B cell (primary cell): ENCODE data around the gene SUCLG2. TPM values are rescaled to one million over a fixed set of nuclear protein-coding genes. Genes with fewer than 3 reads are reported as not detected.

Experiments used
- ATAC-seq: fragments of 200-7000 bp; cut with Tn5 transposase; one replicate; pipeline ENCODE4 v1.10.0; 2021; ENCODE audit warnings: low read depth, mild to moderate bottlenecking, moderate number of reproducible peaks, moderate library complexity
- CTCF ChIA-PET: fragments of 350-600 bp; sonication (Branson Sonifier 250); formaldehyde crosslinking; loops from one replicate; lab custom pipeline; 2021; ENCODE audit warnings: antibody characterized with exemption, inconsistent platforms; lab: Charles Lee
- POLR2A ChIA-PET: fragments of 350-600 bp; sonication (Branson Sonifier 250); formaldehyde crosslinking; loops from one replicate; lab custom pipeline; 2021; ENCODE audit warnings: antibody characterized with exemption; lab: Charles Lee
- DNase-seq: peaks from one replicate; pipeline ENCODE4 v3.0.0; 2013
- H2AFZ ChIP-seq: 2 replicates; pipeline ENCODE4 v1.6.1; 2012; ENCODE audit warnings: mild to moderate bottlenecking, low read depth, low read length; ENCODE audit not compliant: insufficient read depth, poor library complexity, severe bottlenecking
- H3K27ac ChIP-seq, 2 donors: 1 replicate in 1 of 2; 2 replicates in 1 of 2; pipeline ENCODE4 v1.5.1; 2012 to 2013; ENCODE audit warnings: low read length in 2 of 2, mild to moderate bottlenecking in 2 of 2, moderate library complexity in 1 of 2
- H3K27me3 ChIP-seq, 4 experiments: fragments of 200-600 bp in 1 of 4; sonication (generic) in 1 of 4; replicated peaks in 1 of 4; 1 replicate in 2 of 4; 2 replicates in 2 of 4; pipeline versions ENCODE4 v1.6.1 to v1.7.0; 2013 to 2016; ENCODE audit warnings: low read length in 3 of 4, mild to moderate bottlenecking in 2 of 4, mixed read lengths in 1 of 4, moderate library complexity in 1 of 4; ENCODE audit not compliant: insufficient read depth in 4 of 4, control insufficient read depth in 3 of 4; ENCODE audit errors: control extremely low read depth in 1 of 4
- H3K36me3 ChIP-seq, 2 experiments: replicated peaks in 1 of 2; 1 replicate in 1 of 2; 2 replicates in 1 of 2; pipeline versions ENCODE4 v1.6.1 to v1.7.1; 2013; ENCODE audit warnings: low read length in 1 of 2; ENCODE audit not compliant: insufficient read depth in 2 of 2, control insufficient read depth in 1 of 2; ENCODE audit errors: control extremely low read depth in 1 of 2, extremely low read depth in 1 of 2
- H3K4me1 ChIP-seq, 2 donors: fragments of 200-600 bp in 1 of 2; sonication (generic) in 1 of 2; 1 replicate in 1 of 2; 2 replicates in 1 of 2; pipeline versions ENCODE4 v1.5.1 to v1.6.1; 2013 to 2017; ENCODE audit warnings: low read length in 2 of 2; ENCODE audit not compliant: control insufficient read depth in 2 of 2, insufficient read depth in 2 of 2
- H3K4me2 ChIP-seq: replicated peaks from 2 replicates; pipeline ENCODE3; 2012; ENCODE audit warnings: mild to moderate bottlenecking, low read depth, low read length; ENCODE audit not compliant: poor library complexity, severe bottlenecking
- H3K4me3 ChIP-seq, 5 experiments: fragments of 200-600 bp in 1 of 5; sonication (generic) in 1 of 5; 1 replicate in 3 of 5; 2 replicates in 2 of 5; pipeline versions ENCODE4 v1.5.1 to v1.7.0; 2011 to 2016; ENCODE audit warnings: low read length in 4 of 5, mild to moderate bottlenecking in 4 of 5, low read depth in 2 of 5, control low read depth in 1 of 5, moderate library complexity in 1 of 5; ENCODE audit not compliant: insufficient read depth in 1 of 5; ENCODE audit errors: control extremely low read depth in 1 of 5, extremely low read depth in 1 of 5
- H3K79me2 ChIP-seq: fragments of 200-600 bp; sonication (generic); one replicate; pipeline ENCODE4 v1.6.0; 2016; ENCODE audit warnings: low read length; ENCODE audit not compliant: control insufficient read depth, insufficient read depth
- H3K9ac ChIP-seq: fragments of 200-600 bp; sonication (generic); 2 replicates; pipeline ENCODE4 v1.6.1; 2017; ENCODE audit warnings: mild to moderate bottlenecking, low read length, moderate library complexity
- H3K9me3 ChIP-seq, 3 donors: one replicate each; pipeline versions ENCODE4 v1.6.1 to v1.7.1; 2013; ENCODE audit warnings: low read length in 2 of 3; ENCODE audit not compliant: control insufficient read depth in 2 of 3, insufficient read depth in 1 of 3; ENCODE audit errors: control extremely low read depth in 1 of 3
- H4K20me1 ChIP-seq: 2 replicates; pipeline ENCODE4 v1.6.0; 2012; ENCODE audit warnings: mild to moderate bottlenecking, low read length; ENCODE audit not compliant: insufficient read depth, control insufficient read depth, poor library complexity, severe bottlenecking
- H3K27ac Mint-ChIP-seq: one replicate; pipeline ENCODE4 v1.8.0; 2021; ENCODE audit warnings: mixed read lengths
- H3K27me3 Mint-ChIP-seq: one replicate; pipeline ENCODE4 v1.8.0; 2021; ENCODE audit warnings: mixed read lengths
- H3K4me1 Mint-ChIP-seq: one replicate; pipeline ENCODE4 v1.8.0; 2021; ENCODE audit warnings: mixed read lengths
- H3K4me3 Mint-ChIP-seq: one replicate; pipeline ENCODE4 v1.8.0; 2021; ENCODE audit warnings: mixed read lengths
- H3K9me3 Mint-ChIP-seq: one replicate; pipeline ENCODE4 v1.8.0; 2022; ENCODE audit warnings: mixed read lengths; ENCODE audit not compliant: insufficient read depth
- EZH2 ChIP-seq: IDR thresholded peaks from 2 replicates; pipeline ENCODE4 v1.6.1; 2012; ENCODE audit warnings: borderline replicate concordance, low read depth, mild to moderate bottlenecking, moderate library complexity, low read length; ENCODE audit not compliant: insufficient read depth, poor library complexity, severe bottlenecking
- WGBS: methylation state at CpG from one replicate; pipeline ENCODE4 v1.1.5; 2013; ENCODE audit warnings: missing lambda C conversion rate; ENCODE audit not compliant: insufficient coverage; 5-methylcytosine and 5-hydroxymethylcytosine counted together
- intact Hi-C: fragments of 100-400 bp; cut with micrococcal nuclease; formaldehyde crosslinking; loops from one replicate; pipeline ENCODE4 v1.10.0; 2022
- polyA plus RNA-seq: library from polyadenylated mRNA; depleted of rRNA; stranded (reverse); fragments of >200 nt; gene quantifications from 2 replicates; pipeline ENCODE4 v1.2.3, GENCODE V29; 2012
- total RNA-seq, 2 donors: library from RNA; stranded (reverse); fragments of 120-200 nt in 1 of 2; gene quantifications; 1 replicate in 1 of 2; 2 replicates in 1 of 2; pipeline versions ENCODE4 v1.2.3 to v1.2.4, GENCODE V29; 2013 to 2022
- TF ChIP-seq, protein P1 (sequence below): fragments of 200-600 bp; IDR thresholded peaks from one replicate; pipeline ENCODE4 v1.8.0; 2022; ENCODE audit warnings: antibody characterized with exemption, mild to moderate bottlenecking

The SUCLG2 gene
- total and polyA plus RNA-seq, 2 donors (not counting 1 experiment from before 2014, with no cell fraction given) = 9.1 to 35.8 TPM

DNA sequence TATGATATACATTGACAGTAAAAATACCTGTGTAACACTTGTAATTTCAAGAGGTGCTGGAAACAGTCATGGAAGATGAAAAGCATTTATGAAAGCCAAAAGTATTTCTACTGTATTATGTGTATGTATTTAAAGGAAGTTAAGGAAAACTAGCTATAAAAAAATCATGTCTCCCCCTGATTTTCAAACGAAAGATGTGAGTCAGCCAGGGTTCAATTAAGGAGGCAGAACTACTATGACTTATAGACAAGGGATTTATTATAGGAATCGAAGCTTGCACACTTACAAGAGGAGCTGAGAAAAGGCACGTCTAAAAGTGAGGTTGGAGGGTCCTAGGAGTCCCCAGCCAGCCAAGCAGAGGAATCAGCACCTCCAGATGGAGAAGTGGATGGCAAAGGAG lies 119.4 kb downstream of the SUCLG2 start:
- Histone ChIP-seq H3K27me3 (no peaks in the 10 kb centered on the region), H4K20me1 (no peaks in the 10 kb centered on the region), H3K27ac (no peak overlapping the region), H2AFZ (no peak overlapping the region), H3K36me3 (no peaks in the 10 kb centered on the region), H3K4me3 (no peak overlapping the region), H3K9me3 (no peaks in the 10 kb centered on the region), H3K4me2 (no peak overlapping the region), H3K79me2 (no peaks in the 10 kb centered on the region), H3K9ac (no peak overlapping the region), H3K4me1 (no peaks in the 10 kb centered on the region)
- Mint-ChIP-seq H3K27ac (no peak overlapping the region), H3K4me1 (peaks cover 20% of the 10 kb centered on the region), H3K9me3 (no peaks in the 10 kb centered on the region), H3K4me3 (no peak overlapping the region), H3K27me3 (no peaks in the 10 kb centered on the region)
- ATAC-seq = no peak
- WGBS = 100% methylated on average over 1 of the region's 3 CpGs
- DNase-seq = no peak
- intact Hi-C loops = no loop called here
- TF ChIP-seq EZH2 = no peak
- TF ChIP-seq, protein P1, sequence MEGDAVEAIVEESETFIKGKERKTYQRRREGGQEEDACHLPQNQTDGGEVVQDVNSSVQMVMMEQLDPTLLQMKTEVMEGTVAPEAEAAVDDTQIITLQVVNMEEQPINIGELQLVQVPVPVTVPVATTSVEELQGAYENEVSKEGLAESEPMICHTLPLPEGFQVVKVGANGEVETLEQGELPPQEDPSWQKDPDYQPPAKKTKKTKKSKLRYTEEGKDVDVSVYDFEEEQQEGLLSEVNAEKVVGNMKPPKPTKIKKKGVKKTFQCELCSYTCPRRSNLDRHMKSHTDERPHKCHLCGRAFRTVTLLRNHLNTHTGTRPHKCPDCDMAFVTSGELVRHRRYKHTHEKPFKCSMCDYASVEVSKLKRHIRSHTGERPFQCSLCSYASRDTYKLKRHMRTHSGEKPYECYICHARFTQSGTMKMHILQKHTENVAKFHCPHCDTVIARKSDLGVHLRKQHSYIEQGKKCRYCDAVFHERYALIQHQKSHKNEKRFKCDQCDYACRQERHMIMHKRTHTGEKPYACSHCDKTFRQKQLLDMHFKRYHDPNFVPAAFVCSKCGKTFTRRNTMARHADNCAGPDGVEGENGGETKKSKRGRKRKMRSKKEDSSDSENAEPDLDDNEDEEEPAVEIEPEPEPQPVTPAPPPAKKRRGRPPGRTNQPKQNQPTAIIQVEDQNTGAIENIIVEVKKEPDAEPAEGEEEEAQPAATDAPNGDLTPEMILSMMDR = no peak
- POLR2A ChIA-PET = no interaction called here
- CTCF ChIA-PET = interaction anchor here (1.2 kb wide), 1 partner anchor 255 kb away, joined by 4 read pairs; no protein-coding TSS in a partner anchor

DNA sequence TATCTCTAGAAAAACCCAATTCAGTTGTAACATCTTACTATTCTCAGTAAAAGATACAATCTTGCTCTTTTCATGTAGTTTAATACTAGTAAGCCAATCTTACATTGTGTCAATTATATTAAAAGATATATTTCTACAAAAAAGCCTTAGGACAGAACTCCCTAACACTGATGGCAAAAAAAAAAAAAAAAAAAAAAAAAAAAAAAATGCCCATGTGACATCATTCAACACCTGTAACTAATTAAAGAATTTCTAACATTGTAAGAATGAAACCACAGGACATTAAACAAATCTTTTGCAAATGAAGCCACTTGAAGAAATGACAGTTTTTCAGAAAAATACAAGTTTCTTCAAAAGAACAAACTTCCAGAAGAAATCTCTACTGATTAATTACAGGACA lies 119.8 kb downstream of the SUCLG2 start:
- no peaks in the 10 kb centered on the region for H3K9me3 ChIP-seq
- no peaks in the 10 kb centered on the region for H3K27me3 ChIP-seq
- no peak overlapping the region for H3K27ac ChIP-seq
- H3K4me3 ChIP-seq = no peak overlapping the region
- ChIA-PET POLR2A (no interaction called here), CTCF (interaction anchor here (1.2 kb wide), 1 partner anchor 255 kb away, joined by 4 read pairs; no protein-coding TSS in a partner anchor)
- TF ChIP-seq, protein P1 = no peak
- TF ChIP-seq EZH2 = no peak
- intact Hi-C loops = no loop called here
- H4K20me1 ChIP-seq = no peaks in the 10 kb centered on the region
- H3K4me1 Mint-ChIP-seq = peaks cover 20% of the 10 kb centered on the region
- no peak overlapping the region for H2AFZ ChIP-seq
- H3K9me3 Mint-ChIP-seq = no peaks in the 10 kb centered on the region
- H3K4me1 ChIP-seq = no peaks in the 10 kb centered on the region
- H3K4me3 Mint-ChIP-seq = no peak overlapping the region
- no peak overlapping the region for H3K4me2 ChIP-seq
- DNase-seq (no peak), ATAC-seq (no peak)
- H3K27ac Mint-ChIP-seq = no peak overlapping the region
- no peaks in the 10 kb centered on the region for H3K27me3 Mint-ChIP-seq
- H3K9ac ChIP-seq = no peak overlapping the region
- H3K79me2 ChIP-seq = no peaks in the 10 kb centered on the region
- no peaks in the 10 kb centered on the region for H3K36me3 ChIP-seq
